A549 (cell line): Measurements from ENCODE around the gene TMOD1. TPM values are rescaled to one million over a fixed set of nuclear protein-coding genes. Genes with fewer than 3 reads are reported as not detected.

ENCODE experiments used
- ATAC-seq, 2 experiments: fragments of 200-7000 bp in 1 of 2; fragments of >200 bp in 1 of 2; cut with Nextera tagmentation in 1 of 2; cut with Tn5 transposase in 1 of 2; 3 replicates each; pipeline versions ENCODE4 v1.8.0 to v1.9.1; 2018 to 2020; ENCODE audit warnings: mild to moderate bottlenecking in 1 of 2, moderate library complexity in 1 of 2
- CTCF ChIA-PET: fragments of 300-600 bp; sonication (Branson Sonifier 250); formaldehyde crosslinking; extraction: SDS; loops from one replicate; lab custom pipeline; 2021; ENCODE audit warnings: antibody characterized with exemption, inconsistent platforms; lab: Yijun Ruan, JAX
- POLR2A ChIA-PET: fragments of 350-600 bp; formaldehyde crosslinking; extraction: SDS; loops from one replicate; lab custom pipeline; 2021; ENCODE audit warnings: antibody characterized with exemption, inconsistent platforms; lab: Yijun Ruan, JAX
- DNase-seq, 2 experiments: peaks; one replicate each; pipeline versions ENCODE4 v3.0.0 to v3.0.0-alpha.2; 2011 to 2016; ENCODE audit warnings: low read depth in 1 of 2, low spot score in 1 of 2
- FAIRE-seq: peaks from 2 replicates; lab custom pipeline; 2011; peaks lifted over from hg19 to GRCh38; lab: Jason Lieb, UNC
- H3K27ac ChIP-seq, 2 experiments: fragments of >200 bp; sonication (Bioruptor Twin); formaldehyde crosslinking; 3 replicates each; pipeline ENCODE4 v1.5.1; 2016 to 2017
- H3K4me1 ChIP-seq: fragments of >200 bp; sonication (Bioruptor Twin); formaldehyde crosslinking; 3 replicates; pipeline ENCODE4 v1.6.1; 2016
- H3K4me2 ChIP-seq: fragments of >200 bp; sonication (Bioruptor Twin); formaldehyde crosslinking; 3 replicates; pipeline ENCODE4 v1.6.1; 2016
- H3K4me3 ChIP-seq: fragments of >200 bp; sonication (Bioruptor Twin); formaldehyde crosslinking; 3 replicates; pipeline ENCODE4 v1.5.1; 2016
- H3K9me3 ChIP-seq: fragments of >200 bp; sonication (Bioruptor Twin); formaldehyde crosslinking; 3 replicates; pipeline ENCODE4 v1.6.1; 2016
- ATOH8 ChIP-seq: fragments of 250-450 bp; sonication (Bioruptor Pico); IDR thresholded peaks from 2 replicates; pipeline ENCODE4 v1.5.0; 2020; ENCODE audit warnings: low read depth, mild to moderate bottlenecking, moderate library complexity
- BCL3 ChIP-seq: fragments of >200 bp; sonication (Bioruptor Twin); formaldehyde crosslinking; IDR thresholded peaks from 3 replicates; pipeline ENCODE4 v1.6.1; 2016
- CEBPB ChIP-seq, 2 experiments: fragments of >200 bp in 1 of 2; sonication (Bioruptor Twin) in 1 of 2; formaldehyde crosslinking in 1 of 2; IDR thresholded peaks; 2 replicates each; pipeline ENCODE4 v1.6.1; 2012 to 2016
- CHD2 ChIP-seq: fragments of 150-350 bp; IDR thresholded peaks from 2 replicates; pipeline ENCODE4 v1.6.1; 2014; ENCODE audit warnings: low read length; ENCODE audit not compliant: partially characterized antibody
- CTCF ChIP-seq: fragments of >200 bp; sonication (Bioruptor Twin); formaldehyde crosslinking; IDR thresholded peaks from 3 replicates; pipeline ENCODE4 v1.5.1; 2016
- E2F6 ChIP-seq: IDR thresholded peaks from 2 replicates; pipeline ENCODE4 v1.6.1; 2012; ENCODE audit warnings: low read depth, borderline replicate concordance
- HES2 ChIP-seq: fragments of >200 bp; sonication (Bioruptor Twin); formaldehyde crosslinking; IDR thresholded peaks from 2 replicates; pipeline ENCODE4 v1.6.1; 2016
- JUNB ChIP-seq: fragments of >200 bp; sonication (Bioruptor Twin); formaldehyde crosslinking; IDR thresholded peaks from 2 replicates; pipeline ENCODE4 v1.6.1; 2016
- MAX ChIP-seq: IDR thresholded peaks from 2 replicates; pipeline ENCODE4 v1.6.1; 2012
- NR3C1 ChIP-seq: fragments of >200 bp; sonication (Bioruptor Twin); formaldehyde crosslinking; IDR thresholded peaks from 3 replicates; pipeline ENCODE4 v1.6.1; 2017
- PHF8 ChIP-seq: fragments of 200-600 bp; sonication (generic); IDR thresholded peaks from 2 replicates; pipeline ENCODE4 v1.6.1; 2016; ENCODE audit warnings: low read depth, mild to moderate bottlenecking, antibody characterized with exemption, moderate library complexity, borderline replicate concordance
- POLR2AphosphoS2 ChIP-seq: conservative IDR thresholded peaks from 2 replicates; pipeline ENCODE4 v1.6.1; 2012; ENCODE audit warnings: low read length, improper control_type of control experiment, inconsistent platforms
- RARB ChIP-seq: fragments of 250-450 bp; sonication (Bioruptor Pico); IDR thresholded peaks from 2 replicates; pipeline ENCODE4 v1.8.0; 2021; ENCODE audit warnings: mild to moderate bottlenecking, moderate library complexity
- REST ChIP-seq: fragments of 200-600 bp; sonication (generic); IDR thresholded peaks from 2 replicates; pipeline ENCODE4 v1.6.1; 2016; ENCODE audit warnings: antibody characterized with exemption, mild to moderate bottlenecking, moderate library complexity
- RFX5 ChIP-seq: fragments of 450-650 bp; IDR thresholded peaks from 2 replicates; pipeline ENCODE4 v1.7.1; 2014; ENCODE audit warnings: antibody characterized with exemption, mild to moderate bottlenecking, moderate library complexity
- ZC3H11A ChIP-seq: fragments of 450-650 bp; IDR thresholded peaks from 2 replicates; pipeline ENCODE4 v1.6.1; 2014; ENCODE audit warnings: antibody characterized with exemption, mild to moderate bottlenecking
- WGBS: methylation state at CpG from one replicate; pipeline ENCODE4 v1.1.6; 2017; ENCODE audit errors: missing lambda C conversion rate; 5-methylcytosine and 5-hydroxymethylcytosine counted together
- polyA plus RNA-seq, 4 experiments: library from polyadenylated mRNA; depleted of rRNA in 3 of 4; stranded (reverse); fragments of >200 nt; fragmentation: RNase III in 1 of 4; extraction: RNeasy Plus Mini Kit Qiagen cat#74134 plus additional on column Dnase treatment in 1 of 4; gene quantifications; 2 replicates in 3 of 4; 3 replicates in 1 of 4; pipeline ENCODE4 v1.2.3, GENCODE V29; 2011 to 2017

The TMOD1 gene
- polyA plus RNA-seq, 2 of the 4 experiments (the other 2 are of a cell fraction): 0.28 to 0.80 TPM

GRCh38 chr9:97632985-97633858, 131.8 kb downstream of the TMOD1 start, which contains the start of the genes NCBP1 and TSTD2 (continued):
- no peak for TF ChIP-seq ATOH8 (CRISPR knock-in tag)

GRCh38 chr9:97633859-97634490, 132.5 kb downstream of the TMOD1 start:
- 3% methylated on average over 24 of the region's 43 CpGs for WGBS
- FAIRE-seq: no peak
- Histone ChIP-seq H3K4me3 (peak overlapping the region; percentile 96), H3K4me2 (peak overlapping the region; percentile 83), H3K9me3 (no peaks in the 10 kb centered on the region), H3K27ac (peak overlapping the region; percentile 93 to 96), H3K4me1 (peaks cover 44% of the 10 kb centered on the region)
- ChIA-PET POLR2A (interaction anchor here (0.7 to 2.2 kb wide), 23 partner anchors 9 to 1243 kb away, joined by 3 to 22 read pairs (median 5); partner anchors contain the start of genes ANP32B, NANS, TDRD7 and TRMO), CTCF (interaction anchor here (0.8 to 2.7 kb wide), 5 partner anchors 9 to 36 kb away, joined by 3 to 9 read pairs (median 6); no protein-coding TSS in a partner anchor)
- peak; percentile 7 to 22; a peak in 5 of 6 replicates for ATAC-seq
- peak in 1 of 2 experiments; percentile 16 for DNase-seq
- no peak for TF ChIP-seq POLR2AphosphoS2
- TF ChIP-seq RARB (CRISPR knock-in tag): no peak
- TF ChIP-seq RFX5: no peak; the same call in 1 of the 2 replicates
- no peak for TF ChIP-seq MAX
- TF ChIP-seq NR3C1: no peak
- peak; percentile 33; the same call in 1 of the 2 replicates for TF ChIP-seq PHF8
- 0 out of 3 replicates have a peak, but pooled peaks have one; percentile 9 for TF ChIP-seq CTCF
- TF ChIP-seq CHD2: no peak
- no peak for TF ChIP-seq JUNB
- TF ChIP-seq BCL3: peak; percentile 8; the same call in 1 of the 3 replicates
- TF ChIP-seq ZC3H11A: no peak
- TF ChIP-seq HES2: no peak
- TF ChIP-seq E2F6: no peak
- no peak for TF ChIP-seq REST
- no peak for TF ChIP-seq CEBPB (IDR thresholded peaks at IDR 0.05)
